Activated CD8-positive, alpha-beta memory T cell treated with anti-CD3 and anti-CD28 coated beads for 4 hours (primary cell): ENCODE measurements around the gene BST2.

ENCODE experiments used
- DNase-seq, 2 donors: peaks; one replicate each; pipeline ENCODE4 v3.0.0-alpha.2; 2020; ENCODE audit warnings: low read depth in 2 of 2

Gene BST2

GRCh38 chr19:17405250-17406045 lies at the start of gene BST2:
BST2 (minus strand) TSS chr19:17405630; CDS start chr19:17405575, 55 bp downstream.
- DNase-seq = peak in 1 of 2 donors; percentile 44

- no peak for DNase-seq
These were observed 49.2 kb upstream of the BST2 start for GRCh38 chr19:17454576-17455071.

- DNase-seq = no peak
These were observed 46.4 kb upstream of the BST2 start for GRCh38 chr19:17451820-17452219.

- peak in 1 of 2 donors; percentile 31 for DNase-seq
These were observed 45.0 kb upstream of the BST2 start for GRCh38 chr19:17450264-17451075.

- no peak for DNase-seq
These were observed 42.9 kb upstream of the BST2 start, which contains the start of gene TMEM221 for GRCh38 chr19:17448131-17448967. TMEM221 (minus strand) TSS chr19:17448668; CDS start chr19:17448462, 206 bp downstream.

GRCh38 chr19:17447704-17448130 lies 42.3 kb upstream of the BST2 start:
- DNase-seq = no peak

- DNase-seq = no peak
These were observed 40.2 kb upstream of the BST2 start for GRCh38 chr19:17445526-17446165.

- DNase-seq = no peak
These were observed 36.0 kb upstream of the BST2 start for GRCh38 chr19:17441241-17442021.

- no peak for DNase-seq
These were observed 31.4 kb upstream of the BST2 start for GRCh38 chr19:17436874-17437267.

GRCh38 chr19:17436094-17436873 lies 30.9 kb upstream of the BST2 start:
- no peak for DNase-seq

GRCh38 chr19:17435218-17435617 lies 29.8 kb upstream of the BST2 start:
- no peak for DNase-seq

GRCh38 chr19:17431417-17431816 lies 26.0 kb upstream of the BST2 start:
- no peak for DNase-seq

- no peak for DNase-seq
These were observed 24.2 kb upstream of the BST2 start for GRCh38 chr19:17429641-17430113.

GRCh38 chr19:17424743-17425365 lies 19.4 kb upstream of the BST2 start:
- no peak for DNase-seq

- DNase-seq = no peak
These were observed 18.2 kb upstream of the BST2 start for GRCh38 chr19:17423429-17424208.

- no peak for DNase-seq
These were observed 16.5 kb upstream of the BST2 start for GRCh38 chr19:17421942-17422341.

- DNase-seq = no peak
These were observed 15.1 kb upstream of the BST2 start for GRCh38 chr19:17420475-17420924.
